Neural cell (in vitro differentiated cells): ENCODE measurements around the gene LONRF2.

ENCODE experiments used
- EZH2 ChIP-seq: fragments of 200-600, 300-800 bp; shearing (Covaris generic), sonication (generic); IDR thresholded peaks from 2 replicates; pipeline ENCODE4 v1.6.1; 2014; ENCODE audit warnings: antibody characterized with exemption, low read length, borderline replicate concordance, mild to moderate bottlenecking; ENCODE audit not compliant: insufficient read depth, poor library complexity, severe bottlenecking
- MXI1 ChIP-seq: fragments of 450-650 bp; conservative IDR thresholded peaks from 2 replicates; pipeline ENCODE4 v1.6.1; 2014; ENCODE audit warnings: antibody characterized with exemption, mild to moderate bottlenecking; ENCODE audit not compliant: poor library complexity, severe bottlenecking
- POLR2AphosphoS5 ChIP-seq: IDR thresholded peaks from 2 replicates; pipeline ENCODE4 v1.6.1; 2012
- RAD21 ChIP-seq: fragments of 450-650 bp; conservative IDR thresholded peaks from 2 replicates; pipeline ENCODE4 v1.6.1; 2014; ENCODE audit warnings: antibody characterized with exemption, mild to moderate bottlenecking, moderate library complexity
- SMC3 ChIP-seq: fragments of 450-650 bp; conservative IDR thresholded peaks from 2 replicates; pipeline ENCODE4 v1.6.1; 2014; ENCODE audit warnings: antibody characterized with exemption, mild to moderate bottlenecking, moderate library complexity; ENCODE audit not compliant: poor library complexity
- TAF1 ChIP-seq: IDR thresholded peaks from 2 replicates; pipeline ENCODE4 v1.6.1; 2012; ENCODE audit warnings: low read depth
- TF ChIP-seq, protein P1 (sequence below): IDR thresholded peaks from 2 replicates; pipeline ENCODE4 v1.6.1; 2012; ENCODE audit warnings: borderline replicate concordance
- TF ChIP-seq, protein P2 (sequence below): fragments of 450-650 bp; IDR thresholded peaks from 2 replicates; pipeline ENCODE4 v1.5.1; 2014; ENCODE audit warnings: antibody characterized with exemption, mild to moderate bottlenecking, moderate library complexity; ENCODE audit not compliant: poor library complexity, severe bottlenecking

DNA sequence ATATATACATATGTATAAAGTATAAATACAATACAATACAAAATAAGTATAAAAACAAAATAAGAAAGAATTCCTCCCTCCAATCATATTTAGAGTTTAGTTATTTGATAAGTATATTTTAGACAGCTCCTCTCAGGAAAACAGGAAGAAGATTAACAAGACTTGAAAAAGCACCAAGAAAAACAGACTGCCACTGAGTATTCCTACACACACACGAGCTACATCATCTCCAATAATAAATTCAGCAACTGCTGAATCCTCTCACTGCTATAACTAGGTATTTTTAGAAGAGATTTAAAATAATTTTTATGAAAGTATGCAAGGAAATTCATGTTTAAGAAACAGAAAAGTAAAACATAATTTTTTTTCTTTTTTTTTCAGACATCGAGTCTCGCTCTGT, 13.0 kb downstream of the LONRF2 start:
- TF ChIP-seq, protein P1, sequence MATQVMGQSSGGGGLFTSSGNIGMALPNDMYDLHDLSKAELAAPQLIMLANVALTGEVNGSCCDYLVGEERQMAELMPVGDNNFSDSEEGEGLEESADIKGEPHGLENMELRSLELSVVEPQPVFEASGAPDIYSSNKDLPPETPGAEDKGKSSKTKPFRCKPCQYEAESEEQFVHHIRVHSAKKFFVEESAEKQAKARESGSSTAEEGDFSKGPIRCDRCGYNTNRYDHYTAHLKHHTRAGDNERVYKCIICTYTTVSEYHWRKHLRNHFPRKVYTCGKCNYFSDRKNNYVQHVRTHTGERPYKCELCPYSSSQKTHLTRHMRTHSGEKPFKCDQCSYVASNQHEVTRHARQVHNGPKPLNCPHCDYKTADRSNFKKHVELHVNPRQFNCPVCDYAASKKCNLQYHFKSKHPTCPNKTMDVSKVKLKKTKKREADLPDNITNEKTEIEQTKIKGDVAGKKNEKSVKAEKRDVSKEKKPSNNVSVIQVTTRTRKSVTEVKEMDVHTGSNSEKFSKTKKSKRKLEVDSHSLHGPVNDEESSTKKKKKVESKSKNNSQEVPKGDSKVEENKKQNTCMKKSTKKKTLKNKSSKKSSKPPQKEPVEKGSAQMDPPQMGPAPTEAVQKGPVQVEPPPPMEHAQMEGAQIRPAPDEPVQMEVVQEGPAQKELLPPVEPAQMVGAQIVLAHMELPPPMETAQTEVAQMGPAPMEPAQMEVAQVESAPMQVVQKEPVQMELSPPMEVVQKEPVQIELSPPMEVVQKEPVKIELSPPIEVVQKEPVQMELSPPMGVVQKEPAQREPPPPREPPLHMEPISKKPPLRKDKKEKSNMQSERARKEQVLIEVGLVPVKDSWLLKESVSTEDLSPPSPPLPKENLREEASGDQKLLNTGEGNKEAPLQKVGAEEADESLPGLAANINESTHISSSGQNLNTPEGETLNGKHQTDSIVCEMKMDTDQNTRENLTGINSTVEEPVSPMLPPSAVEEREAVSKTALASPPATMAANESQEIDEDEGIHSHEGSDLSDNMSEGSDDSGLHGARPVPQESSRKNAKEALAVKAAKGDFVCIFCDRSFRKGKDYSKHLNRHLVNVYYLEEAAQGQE, result no peak
- no peak for TF ChIP-seq TAF1
- TF ChIP-seq MXI1, result no peak
- TF ChIP-seq, protein P2, sequence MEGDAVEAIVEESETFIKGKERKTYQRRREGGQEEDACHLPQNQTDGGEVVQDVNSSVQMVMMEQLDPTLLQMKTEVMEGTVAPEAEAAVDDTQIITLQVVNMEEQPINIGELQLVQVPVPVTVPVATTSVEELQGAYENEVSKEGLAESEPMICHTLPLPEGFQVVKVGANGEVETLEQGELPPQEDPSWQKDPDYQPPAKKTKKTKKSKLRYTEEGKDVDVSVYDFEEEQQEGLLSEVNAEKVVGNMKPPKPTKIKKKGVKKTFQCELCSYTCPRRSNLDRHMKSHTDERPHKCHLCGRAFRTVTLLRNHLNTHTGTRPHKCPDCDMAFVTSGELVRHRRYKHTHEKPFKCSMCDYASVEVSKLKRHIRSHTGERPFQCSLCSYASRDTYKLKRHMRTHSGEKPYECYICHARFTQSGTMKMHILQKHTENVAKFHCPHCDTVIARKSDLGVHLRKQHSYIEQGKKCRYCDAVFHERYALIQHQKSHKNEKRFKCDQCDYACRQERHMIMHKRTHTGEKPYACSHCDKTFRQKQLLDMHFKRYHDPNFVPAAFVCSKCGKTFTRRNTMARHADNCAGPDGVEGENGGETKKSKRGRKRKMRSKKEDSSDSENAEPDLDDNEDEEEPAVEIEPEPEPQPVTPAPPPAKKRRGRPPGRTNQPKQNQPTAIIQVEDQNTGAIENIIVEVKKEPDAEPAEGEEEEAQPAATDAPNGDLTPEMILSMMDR, result no peak
- TF ChIP-seq SMC3, result no peak
- TF ChIP-seq POLR2AphosphoS5, result no peak
- no peak for TF ChIP-seq RAD21
- no peak for TF ChIP-seq EZH2
